Measurements from ENCODE around the gene SLC25A26.

Gene SLC25A26

DNA sequence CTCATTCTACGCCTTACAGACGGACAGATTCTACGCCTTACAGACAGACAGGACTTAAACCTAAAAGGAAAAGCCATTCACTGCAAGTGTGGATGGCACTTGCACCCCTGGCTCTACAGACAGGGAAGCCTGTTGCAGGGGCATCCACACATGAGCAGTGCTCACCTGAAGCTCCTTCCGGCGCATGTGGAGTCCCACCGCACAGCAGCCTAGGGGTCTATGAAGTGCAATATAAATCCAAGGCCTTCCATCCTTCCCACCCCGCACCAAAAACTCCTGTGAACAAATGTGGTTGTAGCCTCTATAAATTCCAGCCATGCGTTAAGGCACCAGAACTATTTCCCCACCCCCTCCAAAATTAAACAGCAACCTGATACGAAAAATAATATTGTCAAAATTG is 158.8 kb downstream of the SLC25A26 start:
- no peak for DNase-seq

DNA sequence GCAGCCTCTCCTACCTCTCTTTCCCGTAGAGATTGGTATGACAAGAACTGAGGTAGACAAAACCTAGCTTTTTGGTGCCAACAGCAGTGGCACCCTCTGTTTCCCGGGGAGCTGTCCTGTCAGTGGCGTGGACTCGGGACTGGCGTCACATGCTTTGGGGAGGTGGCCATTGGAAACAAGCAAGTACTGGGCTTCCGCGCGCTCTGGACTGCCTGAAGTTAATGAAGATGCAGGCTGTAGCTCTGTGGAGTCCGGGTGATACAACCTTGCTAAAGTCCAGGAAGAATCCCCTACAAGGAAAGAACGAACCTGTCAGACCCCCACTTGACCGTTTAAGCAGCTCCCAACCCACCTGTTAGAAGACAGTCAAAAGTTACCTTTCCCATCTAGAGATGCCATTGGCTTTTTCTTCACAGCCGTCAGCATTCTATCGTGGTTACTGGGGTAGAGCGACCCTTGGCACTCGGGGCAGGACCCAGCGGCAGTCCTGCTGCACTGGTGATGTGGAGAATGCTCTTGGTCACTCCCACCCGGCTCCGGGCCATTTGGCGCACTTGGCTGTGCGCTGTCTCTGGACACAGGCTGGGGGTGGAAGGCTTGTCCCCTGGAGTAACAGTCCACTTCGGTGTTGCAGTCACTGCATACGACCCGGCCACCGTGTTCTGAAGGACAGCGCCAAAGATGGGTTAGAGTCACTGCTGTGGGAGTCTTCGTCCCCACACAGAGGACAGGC is 159.6 kb downstream of the SLC25A26 start:
- DNase-seq, result no peak

DNA sequence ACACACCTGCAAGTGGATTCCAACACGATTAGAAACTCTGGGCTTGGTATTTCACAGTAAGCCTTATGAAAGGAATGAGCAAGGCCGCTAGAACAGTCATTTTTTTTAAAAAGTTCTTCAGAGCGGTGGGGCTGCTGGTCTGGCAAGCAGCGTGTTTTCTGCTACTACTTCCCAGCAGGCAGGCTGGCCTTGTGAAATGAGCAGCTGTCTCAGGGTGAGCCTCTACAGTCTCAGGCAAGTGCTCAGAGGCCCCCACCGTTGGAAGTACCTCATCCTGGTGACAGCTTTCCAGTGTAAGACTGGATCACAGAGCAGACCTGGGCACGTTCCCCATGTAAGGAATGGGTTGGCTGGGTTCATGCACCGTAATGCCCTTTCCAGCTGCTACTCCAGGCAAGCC is 160.8 kb downstream of the SLC25A26 start:
- no peak for DNase-seq

DNA sequence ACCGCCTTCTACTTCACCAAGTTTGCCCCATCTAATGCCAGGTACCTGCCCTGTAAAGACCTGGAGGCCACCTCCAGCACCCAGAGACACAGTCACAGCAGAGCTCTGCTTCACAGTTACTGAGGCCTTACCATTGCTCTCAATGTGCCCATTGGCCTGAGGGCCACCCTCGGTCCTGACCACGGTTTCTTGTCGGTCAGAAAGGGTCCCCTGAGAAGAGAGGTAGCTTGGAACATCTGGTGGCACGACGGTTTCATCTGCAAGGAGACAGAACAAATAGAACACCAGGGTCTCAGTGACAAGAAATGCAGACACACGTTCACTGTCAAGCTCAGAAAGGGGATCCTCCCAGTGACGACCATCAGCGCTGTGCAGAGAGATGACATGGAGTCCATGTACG is 161.3 kb downstream of the SLC25A26 start:
- DNase-seq, result no peak

DNA sequence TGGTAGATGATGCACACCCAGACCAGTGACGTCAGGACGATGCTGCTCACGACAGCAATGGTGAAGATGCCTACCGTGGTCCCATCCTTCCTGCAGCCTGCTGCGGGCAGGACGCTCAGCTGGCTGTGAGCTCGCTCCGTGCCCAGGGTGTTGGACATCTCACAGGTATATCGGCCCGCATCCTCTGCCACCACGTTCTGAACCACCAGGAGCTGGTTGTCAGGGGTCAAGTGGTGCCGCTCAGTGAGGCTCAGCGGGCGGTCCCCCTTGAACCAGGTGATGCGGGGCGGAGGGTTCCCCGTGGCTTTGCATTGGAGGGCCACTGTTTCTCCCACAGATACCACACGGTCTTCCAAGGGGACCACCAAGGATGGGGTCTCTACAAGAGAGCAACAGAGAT is 162.2 kb downstream of the SLC25A26 start:
- DNase-seq, result no peak

DNA sequence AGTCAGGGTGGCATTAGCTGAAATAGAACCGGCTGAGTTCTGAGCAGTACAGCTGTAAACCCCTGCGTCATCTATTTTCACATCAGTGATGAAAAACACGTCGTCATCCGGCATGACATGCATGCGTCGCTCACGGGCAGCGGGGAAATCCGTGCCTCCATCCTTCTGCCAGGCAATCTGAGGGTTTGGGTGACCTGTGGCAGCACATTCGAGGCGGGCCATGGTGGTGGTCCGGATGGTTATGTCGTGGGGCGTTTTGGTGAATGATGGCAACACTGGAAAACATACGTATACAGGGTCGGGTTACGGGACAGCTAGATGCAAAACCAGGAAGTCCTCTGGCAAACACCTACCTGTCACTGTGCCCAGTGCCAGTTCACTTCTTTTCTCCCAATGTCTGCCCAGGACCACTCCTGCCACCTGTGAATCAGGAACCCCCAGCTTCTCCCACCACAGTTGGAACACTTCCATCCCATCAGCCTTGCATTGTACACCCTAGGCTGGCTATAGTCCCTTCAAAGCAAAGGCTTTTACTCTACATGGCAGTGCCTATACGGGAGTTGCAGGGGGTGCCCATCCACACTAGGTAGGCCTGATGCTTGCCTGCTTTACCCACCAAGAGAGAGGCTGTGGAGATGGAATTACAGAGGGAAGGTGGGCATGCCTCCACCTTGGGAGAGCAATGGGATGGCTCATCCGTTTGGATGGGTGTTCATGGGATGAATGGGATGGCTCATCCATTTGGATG is 163.4 kb downstream of the SLC25A26 start:
- no peak for DNase-seq

DNA sequence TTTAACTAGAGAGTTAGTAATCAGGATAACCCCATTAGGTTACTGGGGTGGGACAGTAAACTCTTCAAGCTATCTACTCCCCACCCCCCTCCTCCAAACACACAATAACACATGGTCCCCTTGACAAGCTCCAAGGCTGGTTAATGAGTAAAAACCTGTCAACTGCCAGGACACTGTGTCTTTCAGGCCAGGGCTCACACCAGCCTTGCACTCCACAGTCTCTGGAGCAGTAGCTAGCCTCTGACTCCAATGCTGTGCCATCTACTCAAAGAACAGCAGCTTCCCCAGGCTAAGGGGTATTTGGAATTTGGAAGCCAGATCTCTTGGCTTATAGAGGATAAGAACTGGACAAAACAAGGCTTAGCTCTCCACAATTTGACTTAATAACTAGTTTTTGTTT is 164.3 kb downstream of the SLC25A26 start:
- DNase-seq, result no peak

DNA sequence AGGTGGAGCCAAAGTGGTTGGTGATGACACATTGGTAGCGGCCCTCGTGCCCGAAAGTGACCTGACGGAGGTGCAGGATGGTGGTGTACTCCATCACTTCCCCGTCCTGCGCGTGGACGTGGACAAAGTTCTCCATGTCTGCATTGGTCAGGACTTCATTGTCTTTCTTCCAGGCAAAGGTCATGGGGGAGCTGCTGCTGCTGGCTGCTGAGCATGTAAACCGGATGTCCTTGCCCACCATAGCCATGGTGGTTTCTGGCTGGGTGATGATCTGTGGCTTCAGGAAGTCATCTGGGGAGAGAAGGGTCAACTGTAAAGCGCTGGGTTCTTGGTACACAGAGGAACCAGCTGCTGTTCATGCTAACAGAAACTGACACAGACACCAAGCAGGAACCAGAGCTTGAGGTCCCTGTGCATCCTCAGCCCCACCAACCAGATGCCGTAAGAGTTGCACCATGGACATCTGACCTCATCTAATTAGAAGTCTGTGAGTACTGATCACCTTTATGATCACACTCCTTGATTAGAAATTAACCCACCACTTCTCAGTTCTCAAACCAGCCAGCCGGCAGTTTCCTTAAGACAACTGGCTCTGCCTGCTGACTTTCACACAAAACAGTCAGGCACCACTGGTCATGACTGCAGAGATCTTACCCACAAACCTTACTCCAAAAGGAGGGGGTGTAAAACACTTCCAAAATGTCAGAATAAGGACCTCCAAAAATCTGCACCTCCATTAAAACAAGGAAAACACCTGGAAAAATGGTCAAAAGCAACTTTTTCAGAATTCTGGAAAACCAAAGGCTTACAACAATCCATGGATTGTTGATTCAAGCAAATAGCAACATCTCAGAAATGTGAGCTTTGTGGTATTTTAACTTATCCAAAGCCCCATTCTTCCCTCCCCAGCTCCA is 165.5 kb downstream of the SLC25A26 start:
- DNase-seq, result no peak

DNA sequence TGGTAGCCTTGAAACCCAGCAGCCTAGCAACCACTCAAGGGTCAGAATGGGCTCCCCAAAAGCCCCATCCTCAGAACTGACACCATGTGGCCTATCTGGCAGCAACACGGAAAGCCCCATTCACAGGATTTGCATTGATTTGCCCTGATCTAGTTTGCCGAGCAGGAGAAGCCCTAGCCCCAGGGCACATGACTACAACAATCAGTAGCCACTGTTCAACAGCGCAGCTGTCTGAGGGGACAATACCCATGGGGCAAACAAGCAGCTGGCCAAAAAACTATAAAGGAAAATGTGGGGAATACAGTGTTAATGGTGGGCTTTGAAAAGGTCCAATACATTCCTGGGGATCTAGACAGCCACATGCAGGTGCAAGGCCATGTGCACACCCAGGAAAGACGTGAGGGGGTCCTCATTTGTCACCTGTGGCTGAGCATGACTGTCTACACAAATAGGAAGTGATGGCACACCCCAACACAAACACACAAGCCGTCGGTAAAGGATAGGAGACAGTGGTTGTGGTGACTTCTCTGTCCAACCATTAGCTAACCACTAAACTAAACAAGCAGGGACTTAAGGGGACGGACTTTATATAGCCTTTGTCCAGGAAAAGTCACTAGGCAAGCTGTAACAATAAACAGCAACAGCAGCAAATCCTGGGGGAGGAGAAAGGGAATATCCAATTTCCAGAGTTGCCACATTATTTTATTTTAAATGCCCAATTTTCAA is 166.3 kb downstream of the SLC25A26 start:
- DNase-seq, result no peak

DNA sequence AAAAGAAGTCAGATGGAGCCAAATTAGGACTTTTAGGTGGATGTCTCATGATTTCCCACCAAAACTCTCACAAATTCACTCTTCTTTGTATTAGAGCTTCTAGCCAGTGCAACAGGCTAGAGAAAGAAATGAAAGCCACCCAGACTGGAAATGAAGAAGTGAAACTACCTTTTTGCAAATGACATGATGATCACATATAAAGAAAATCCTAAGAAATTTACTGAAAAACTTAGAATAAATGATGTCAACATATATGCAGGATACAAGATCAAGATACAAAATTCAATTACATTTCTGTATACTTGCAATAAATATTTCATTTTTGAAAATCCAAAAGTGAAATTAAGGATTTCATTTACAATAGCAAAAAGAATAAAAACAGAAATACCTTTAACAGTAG is 169.2 kb downstream of the SLC25A26 start:
- no peak for DNase-seq

DNA sequence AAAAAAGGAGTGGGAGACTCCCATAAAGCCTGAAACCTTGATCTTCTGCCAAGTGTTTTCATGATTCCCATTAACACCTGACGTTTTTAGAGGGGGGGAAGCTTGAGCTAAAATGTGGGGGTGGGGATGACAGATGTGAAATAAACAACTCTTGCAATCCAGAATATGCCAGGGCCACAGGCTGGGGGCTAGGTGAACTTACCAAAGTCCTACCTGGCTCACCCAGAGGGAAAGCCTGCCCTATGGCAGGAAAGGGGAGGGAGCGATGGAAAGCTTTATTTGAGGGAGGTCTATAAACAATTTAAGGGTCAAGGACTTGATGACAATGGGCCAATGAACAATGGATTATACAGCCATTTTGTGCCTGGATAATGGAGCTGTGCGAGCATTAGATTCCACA is 171.7 kb downstream of the SLC25A26 start:
- DNase-seq, result no peak

DNA sequence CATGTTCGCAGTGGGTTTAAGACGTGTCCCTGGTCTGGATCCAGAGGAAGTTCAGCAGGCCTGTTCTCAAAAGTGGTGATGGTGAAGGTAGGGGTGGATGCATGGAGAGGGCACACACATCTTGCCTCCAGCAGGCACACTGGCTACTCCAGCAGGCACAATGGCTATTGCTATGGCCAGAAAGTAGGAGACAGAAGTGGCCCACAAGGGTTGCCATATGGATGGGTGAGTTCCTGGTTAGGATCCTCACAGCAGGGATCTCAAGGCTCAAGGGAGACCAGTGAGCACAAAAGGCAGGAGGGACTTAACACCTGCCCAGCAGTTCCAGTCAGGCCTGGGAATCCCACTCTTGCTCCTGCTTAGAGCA is 172.1 kb downstream of the SLC25A26 start:
- no peak for DNase-seq

DNA sequence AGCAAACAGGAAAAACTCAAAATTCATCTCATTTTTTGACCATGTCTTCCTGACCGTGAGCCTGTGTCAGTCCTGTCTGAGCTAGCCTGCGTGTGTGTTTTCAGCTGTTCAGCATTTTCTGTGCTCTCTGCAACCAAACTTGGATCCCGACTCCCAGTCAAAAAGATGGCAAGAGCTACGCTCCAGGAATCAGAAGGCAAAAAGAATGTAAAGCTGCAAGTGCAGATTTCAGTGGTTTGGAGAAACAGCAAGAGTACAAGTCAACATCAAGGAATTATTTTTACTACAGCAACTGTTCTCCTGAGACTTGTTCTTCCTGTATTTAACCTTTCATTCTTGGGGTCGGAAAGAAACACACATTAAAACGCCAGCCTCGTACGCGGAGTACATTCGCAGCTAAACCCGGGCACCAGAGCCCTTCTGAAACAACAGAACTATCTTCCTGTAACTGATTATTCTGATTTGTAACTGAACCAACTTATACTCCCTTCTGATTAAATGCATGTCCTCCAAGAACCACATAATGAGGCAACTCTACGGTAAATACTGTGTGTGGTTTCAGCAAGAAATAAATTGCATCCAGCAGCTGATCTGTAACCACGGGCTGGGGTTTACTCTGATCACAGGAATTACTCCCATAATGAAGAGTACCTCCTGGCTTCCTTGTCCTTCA is 172.7 kb downstream of the SLC25A26 start:
- DNase-seq, result no peak

DNA sequence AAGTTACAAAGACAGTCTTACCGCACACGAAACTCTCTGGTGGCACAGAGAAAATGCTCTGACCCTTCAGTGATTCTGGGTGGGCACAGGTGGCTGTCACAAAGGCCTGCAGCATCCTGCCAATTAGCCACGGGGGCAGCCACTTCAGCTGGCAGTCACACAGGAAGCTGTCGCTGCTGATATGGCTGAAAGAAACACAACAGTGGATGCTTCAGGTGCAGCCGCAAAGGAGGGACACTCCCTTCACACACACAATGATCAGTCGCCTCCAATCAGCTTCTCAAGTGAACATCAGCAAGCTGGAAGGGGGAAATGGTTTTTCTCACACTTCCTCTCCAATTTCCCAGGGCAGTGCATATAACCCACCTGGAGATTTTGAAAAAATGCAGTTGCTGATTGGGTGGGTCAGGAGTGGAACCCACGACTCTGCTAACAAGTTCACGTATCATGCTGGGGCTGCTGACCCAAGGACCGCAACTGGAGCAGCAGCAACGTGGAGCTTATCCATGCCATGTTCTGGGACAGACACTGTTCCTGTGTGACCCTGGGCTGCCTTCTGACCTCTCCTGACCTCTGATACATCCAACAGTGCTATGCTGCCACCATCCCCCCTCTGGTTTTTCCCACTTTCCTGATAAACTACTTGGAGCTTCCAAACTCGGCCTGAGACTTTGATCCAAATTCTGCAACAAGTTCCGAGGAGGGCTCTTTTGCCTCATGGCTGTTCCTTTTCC is 173.4 kb downstream of the SLC25A26 start:
- DNase-seq, result peak; percentile 43

DNA sequence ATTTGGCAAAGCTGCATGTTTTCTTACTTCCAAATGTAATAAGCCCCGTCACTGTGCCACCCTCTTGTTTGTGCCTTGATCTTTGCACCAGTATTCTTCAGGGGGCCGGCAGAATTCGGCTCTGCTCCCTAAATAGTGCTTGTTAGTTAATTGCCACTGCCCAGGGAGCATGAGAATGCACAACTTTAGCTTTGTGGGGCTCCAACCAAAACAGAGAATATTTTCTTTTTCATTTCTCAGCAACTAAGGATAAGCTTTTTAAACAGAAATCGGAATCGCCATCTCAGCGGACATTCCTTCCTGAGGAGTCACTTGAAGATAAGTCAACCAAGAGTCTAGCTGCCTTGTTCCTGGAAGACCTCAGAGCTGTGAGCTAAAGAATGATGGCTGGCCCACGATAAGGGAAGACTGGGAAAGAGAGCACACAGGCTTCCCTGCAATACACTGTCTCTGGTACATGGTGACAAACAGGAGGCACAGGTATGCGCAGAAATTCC is 174.0 kb downstream of the SLC25A26 start:
- no peak for DNase-seq

DNA sequence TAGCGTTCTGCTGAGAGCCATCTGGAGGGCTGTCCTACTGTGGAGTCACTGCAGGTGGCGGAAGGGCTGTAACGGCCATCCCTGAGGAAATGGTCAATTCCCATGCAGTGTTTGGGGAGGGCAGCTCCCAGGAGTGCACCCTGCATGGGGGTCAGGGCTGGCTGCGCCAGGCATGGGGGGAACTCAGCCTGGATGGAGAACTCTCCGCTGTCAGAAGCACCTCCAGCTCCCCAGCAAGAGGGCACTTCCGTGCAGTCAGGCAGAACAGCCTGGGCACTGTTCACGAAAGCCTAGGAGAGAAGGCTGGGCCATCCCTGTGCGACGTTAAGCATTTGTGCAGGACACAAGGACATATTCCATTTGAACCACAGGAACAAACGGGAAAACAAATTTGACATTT is 174.8 kb downstream of the SLC25A26 start:
- DNase-seq, result no peak

DNA sequence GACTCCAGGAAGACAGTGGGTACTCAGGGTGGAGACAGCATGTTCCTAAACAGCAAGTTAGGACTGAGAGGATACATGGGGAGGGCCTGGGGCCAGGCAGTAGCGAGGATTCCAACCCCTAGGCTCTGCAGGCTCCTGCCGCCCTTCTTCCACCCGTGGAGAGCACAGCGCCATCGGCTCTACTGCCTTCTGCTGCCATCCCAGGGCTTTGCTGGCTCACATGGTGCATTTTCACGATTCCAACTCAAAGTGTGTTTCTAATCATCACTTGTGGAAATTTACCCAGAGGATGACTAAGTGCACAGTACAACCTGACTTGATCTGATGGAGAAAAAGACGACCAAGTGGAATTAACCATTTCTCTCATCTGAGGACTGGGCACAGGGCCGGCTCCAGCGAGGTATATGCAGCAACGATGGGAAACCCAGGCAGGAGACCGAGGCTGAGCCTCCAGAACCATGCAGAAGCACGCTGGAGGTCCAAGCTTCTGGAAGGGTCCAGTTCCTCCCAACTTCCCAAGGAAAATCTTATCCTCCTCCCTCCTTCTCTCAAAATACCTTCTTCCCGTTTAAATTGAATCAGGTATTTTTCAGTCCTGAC is 175.5 kb downstream of the SLC25A26 start:
- no peak for DNase-seq

DNA sequence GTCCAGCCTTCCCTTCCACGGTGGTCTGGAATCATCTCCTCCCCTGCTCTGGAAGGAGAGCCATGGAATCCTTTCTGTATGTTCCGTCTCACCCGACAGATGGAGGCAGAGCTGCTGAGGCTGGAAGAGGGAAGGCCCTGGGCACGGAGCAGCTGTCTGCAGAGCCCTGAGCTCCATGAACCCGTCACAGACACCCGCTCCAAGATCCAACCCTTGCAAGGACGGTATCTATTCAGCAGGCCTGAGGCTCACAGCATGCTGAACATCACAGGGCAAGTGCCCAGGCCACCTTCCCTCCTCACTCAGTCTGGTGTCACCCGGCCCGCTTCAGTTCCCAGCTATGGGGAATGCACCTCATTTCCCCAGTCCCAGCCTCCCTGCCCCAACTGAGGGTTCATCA is 176.1 kb downstream of the SLC25A26 start:
- no peak for DNase-seq

DNA sequence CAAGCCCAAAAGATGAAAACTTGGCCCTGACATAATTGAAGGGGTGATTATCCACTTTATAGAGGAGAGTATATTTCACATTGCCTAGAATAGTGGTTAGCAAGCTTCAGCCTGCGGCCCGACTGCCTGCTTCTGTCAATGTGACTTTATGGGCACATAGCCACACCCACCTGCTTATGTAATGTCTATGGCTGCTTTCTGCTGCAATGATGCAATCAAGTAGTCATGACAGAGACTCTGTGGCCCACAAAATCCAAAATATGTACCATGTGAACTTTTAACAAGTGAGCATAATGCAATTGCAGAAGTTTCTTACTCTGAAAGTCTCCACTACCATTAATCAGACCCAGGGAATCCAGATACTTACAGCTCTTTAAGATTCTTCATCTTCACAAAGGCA is 176.9 kb downstream of the SLC25A26 start:
- DNase-seq, result no peak

DNA sequence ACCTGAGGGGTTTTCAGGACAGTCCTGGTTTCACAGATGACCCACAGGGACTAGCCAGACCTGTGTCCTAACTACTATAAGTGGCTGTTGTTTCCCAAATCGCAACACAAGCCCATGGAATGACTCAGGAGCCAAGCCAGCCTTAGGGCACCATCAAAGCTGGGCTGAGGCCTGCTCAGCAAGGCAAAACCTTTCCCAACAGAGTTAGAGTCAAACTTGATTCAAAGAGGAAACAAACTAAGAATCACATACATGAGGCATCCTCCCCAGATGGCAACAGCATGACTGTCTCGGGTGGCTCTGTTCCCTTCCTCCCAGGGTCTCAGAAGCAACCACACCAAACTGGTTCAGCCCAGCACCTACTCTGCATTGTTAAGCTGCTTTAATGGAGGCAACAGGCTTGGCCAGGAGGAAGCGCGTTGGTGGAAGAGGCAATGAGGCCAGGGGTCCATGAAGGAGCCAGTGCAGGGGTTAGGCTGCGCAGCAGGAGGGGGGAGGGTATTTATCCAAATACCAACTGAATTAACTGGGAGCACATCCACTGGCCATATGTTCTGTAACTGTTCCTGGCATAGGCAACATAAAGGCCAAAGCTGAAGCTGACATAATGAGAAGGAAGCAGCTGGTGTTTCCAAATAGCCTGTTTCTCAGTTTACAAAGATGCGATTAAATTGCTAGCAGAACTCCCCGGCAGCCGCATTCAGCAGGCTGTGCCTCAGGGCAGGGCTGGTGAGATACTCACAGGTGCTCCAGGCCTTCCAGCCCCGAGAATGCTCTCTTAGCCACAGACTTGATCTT is 177.6 kb downstream of the SLC25A26 start:
- DNase-seq, result no peak
